Measurements from ENCODE around the gene VAT1.
A peak's percentile ranks its signal among the peaks of the same experiment; 100 is the strongest.

The VAT1 gene

DNA sequence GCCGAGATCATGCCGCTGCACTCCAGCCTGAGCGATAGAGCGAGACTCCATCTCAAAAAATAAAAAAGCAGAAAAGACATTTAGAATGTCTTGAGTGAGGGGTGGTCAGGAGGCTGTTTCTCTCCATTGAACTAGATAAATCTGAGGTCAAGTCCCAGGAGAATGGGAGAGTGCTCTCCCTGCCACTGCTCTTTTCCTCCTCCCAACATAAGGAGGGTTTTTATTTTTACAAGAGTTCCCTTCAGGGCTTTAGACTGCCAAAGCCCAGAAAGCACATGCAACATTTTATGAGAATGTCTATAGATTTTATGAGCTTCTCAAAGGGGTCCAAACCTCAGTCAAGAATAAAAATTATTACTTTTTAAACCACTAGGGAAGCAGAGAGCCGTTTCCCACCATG is 4.4 kb upstream of the VAT1 start:
- no peak for DNase-seq

DNA sequence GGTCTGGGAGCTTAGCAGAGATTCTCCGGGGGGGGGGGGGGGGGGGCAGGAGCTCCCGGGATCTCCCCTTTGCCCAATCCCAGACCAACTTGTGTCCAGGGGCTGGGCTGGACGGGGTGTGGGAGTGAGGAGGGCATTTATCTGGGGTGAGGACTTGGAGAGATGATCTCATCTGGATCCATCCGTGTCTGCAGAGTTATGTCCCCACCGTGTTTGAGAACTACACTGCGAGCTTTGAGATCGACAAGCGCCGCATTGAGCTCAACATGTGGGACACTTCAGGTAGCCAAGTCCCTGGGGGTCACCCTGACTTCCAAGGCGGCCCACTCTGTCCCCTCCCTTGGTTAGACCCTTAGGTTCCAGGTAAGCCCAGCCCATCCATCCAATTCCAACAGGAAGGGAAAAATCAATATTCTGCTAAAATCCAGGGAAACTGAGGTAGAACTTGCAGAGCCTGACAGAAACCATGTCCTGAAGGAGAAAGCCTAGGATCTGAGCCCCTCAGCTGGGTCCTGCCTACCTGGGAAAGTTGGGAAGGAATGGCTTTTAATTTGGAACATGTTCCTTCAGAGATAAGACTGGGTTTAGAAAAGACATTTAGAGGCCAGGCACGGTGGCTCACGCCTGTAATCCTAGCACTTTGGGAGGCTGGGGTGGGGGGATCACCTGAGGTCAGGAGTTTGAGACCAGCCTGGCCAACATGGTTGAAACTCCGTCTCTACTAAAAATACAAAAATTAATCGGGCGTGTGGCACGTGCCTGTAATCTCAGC is 3.8 kb upstream of the VAT1 start:
- DNase-seq = no peak

DNA sequence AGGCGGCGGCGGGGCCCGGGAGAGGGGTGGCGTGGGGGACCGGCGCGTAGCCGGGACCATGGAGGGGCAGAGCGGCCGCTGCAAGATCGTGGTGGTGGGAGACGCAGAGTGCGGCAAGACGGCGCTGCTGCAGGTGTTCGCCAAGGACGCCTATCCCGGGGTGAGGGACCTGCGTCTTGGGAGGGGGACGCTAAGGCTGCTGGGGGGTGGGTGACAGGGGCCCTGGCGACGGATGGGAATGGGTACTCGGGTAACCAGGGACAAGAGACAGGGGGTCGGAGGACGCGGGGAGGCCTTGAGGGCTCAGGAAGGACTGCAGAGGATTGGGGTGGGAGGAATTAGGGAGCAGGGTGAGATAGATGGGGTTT is 3.1 kb upstream of the VAT1 start:
- DNase-seq = no peak

DNA sequence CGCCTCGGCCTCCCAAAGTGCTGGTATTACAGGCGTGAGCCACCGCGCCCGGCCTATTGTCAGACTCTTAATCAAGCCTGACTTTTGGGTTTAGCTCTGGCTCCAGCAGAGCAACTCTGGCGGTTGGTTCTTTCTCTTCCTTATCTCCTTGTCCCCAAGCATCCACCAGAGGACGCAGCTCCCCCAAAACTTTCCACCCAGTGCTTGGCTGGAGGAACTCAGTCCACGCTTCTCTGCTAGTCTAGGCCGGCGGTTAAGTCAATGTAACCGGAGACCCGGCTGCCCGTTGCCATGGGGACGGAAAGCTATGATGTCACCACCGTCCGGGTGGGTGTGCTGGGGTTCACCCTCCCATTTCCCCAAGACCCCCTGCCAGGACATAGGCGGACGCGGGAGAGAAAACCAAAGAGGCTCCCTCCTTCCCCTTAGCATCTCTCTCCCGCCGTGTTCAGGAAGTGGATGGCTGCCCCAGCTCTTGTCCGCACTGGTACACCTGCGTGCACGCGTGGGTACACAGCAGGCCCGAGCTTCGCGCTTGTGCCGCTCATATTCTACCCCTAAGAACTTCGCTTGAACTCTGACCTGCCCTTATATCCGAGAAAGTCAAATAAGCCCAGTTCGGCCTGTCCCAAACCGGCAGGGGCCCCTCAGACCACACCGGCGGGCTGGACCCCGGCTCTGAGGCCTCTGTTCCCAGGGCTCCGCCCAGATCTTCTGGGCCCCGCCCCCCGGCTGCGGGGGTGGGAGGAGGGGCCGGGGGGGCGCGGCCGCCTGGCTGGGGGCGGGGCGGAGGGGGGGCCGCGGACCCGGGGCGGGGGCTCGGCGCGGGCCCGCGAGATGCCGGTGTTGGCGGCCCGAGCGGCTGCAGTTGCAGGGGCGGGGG is 2.5 kb upstream of the VAT1 start, which contains the start of gene RND2:
Gene RND2, plus strand, starts transcription at position 825 of the 883 bp plus-strand sequence. CDS start 117 bp downstream, outside the sequence.
- DNase-seq = peak; percentile 63 to 85 (median 76)

DNA sequence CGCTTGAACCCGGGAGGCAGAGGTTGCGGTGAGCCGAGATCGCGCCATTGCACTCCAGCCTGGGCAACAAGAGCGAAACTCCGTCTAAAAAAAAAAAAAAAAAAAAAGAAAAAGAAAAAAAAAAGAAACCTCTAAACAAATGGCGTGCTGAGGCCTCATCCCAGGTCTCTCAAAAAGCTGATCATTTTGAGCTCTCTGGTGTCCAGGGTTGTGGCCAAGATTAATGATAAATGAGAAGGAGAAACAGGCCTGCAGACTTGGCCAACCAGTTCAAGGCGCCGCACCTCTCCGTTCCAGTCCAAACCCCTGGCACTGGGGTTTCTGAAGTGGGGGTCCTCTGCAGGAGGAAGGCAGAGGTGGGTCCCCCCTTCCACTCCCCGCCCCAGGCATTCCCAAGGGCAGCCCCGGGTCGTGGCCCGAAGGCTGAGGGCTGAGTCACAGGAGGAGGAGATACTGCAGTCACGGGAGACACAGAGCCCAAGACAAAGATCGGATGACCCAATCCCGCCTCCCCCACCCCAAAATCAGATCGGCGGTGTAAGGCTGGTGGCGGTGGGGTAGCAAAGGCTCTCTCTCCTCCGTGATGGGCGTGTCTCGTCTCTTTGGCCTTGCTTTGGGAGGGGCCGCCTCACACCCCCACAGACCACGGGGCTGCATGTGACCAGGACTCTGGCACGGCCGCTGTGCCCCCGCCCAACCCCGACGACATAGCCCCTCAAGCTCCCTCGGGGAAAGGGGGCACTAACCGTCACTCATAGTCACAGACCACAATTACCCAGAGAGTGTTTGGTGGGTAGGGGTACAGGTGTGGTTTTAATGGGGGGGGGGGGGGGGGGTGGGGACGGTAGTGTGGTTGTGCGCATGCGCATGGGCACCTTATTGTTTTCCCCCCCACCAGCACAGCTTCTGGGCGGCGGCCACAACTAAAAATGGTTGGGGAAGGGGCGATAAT is 1.1 kb downstream of the VAT1 start:
- peak; percentile 22 to 60 (median 35) for DNase-seq

DNA sequence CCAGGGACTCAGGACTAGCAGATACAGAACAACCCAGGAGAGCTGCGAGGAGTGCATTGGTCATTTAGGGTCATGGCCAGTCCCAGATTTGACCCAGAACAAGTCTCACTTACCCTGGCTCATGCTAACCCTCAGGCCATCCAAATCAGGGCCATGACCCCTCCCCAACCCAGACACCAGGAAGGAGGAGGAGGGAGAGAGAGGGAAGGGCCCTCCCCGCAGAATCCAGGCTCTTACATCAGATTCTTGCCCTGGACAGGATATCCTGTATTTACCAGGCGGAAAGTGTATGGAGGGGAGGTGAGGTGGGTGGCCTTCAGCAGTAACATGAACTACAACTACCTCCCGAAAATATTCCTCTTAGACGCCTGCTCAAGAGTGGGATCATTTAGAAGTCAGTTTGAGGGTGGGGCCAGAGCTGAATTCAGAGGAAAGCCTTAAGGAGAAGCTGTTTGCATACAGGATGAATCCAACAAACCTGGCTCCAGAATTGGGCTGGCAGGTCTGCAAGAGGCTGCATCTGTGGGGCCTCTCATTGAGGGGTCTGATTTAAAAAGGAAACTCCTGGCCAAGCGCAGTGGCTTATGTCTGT is 2.1 kb downstream of the VAT1 start:
- no peak for DNase-seq

DNA sequence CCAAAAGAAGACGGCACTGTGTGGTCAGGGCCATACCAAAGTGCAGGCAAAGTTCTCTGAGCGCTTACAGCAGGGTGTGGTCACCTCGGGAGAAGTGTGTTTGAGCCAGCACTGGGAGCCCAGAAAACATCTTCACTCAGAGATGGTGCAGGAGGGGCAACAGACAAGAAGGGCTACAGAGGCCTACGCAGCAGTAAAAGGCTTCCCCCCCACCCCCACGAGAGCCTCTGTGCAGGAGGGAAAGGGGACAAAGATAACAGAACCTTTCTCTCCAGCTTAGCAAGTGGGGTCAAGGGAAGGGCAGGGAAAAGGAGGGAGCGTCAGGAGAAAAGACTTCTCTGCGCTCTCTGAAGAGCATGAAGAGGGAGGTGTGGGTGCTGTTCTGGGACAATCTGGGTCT is 2.8 kb downstream of the VAT1 start:
- no peak for DNase-seq

DNA sequence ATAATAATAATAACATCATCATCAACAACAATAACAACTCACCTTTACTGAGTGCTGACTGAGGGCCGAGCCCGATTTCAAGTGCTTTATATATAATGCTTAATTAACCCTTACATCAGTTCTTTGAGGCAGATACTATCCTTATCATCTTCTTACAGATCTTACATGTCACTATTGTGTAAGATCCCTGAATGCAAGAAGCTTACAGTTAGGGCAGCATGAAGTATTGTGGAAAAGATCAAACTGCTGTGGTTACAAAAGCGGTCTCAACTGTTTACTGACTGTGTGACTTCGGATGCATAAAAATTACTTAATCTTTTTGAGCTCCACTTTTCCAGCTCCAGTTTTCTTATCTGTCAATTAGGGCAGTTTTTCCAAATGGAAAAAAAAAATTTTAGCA is 3.3 kb downstream of the VAT1 start:
- DNase-seq = no peak

DNA sequence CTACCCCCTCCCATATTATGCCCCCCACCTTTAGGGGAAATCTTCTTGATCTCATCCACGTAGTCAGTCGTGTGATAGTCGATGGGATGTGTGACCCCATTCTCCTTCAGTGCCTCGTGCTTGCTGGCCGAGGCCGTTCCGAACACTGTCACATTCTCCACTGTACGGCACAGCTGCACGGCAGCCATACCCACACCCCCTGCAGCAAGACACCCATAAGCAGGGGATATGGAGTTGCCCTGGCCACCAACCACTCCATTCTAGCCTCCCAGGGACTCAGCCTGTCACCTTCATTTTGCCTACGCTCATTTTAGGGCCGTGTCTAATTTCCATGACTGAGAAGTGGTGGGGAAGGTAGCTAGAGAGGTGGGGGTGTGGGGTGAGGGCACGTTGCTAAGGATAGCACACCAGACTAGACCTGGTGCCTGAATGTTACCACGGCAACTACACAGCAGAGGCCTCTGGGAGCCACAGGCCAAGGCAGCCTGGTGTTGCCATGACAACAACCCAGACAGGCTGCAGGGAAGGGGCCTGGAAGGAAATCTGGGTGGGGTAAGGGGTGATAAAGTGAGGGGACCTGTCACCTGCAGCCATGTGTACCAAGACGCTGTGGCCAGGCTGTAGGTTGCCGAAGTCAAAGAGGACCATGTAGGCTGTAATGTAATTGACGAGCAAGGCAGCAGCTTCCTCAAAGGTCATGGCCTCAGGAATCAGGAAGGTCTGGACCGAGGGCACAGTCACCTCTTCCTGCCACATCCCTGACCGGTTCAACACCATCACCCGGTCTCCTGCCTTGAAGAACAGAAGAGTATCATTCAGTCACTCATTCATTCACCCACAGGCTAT is 4.0 kb downstream of the VAT1 start:
- peak in 4 of 6 experiments; percentile 15 to 35 (median 26) for DNase-seq

DNA sequence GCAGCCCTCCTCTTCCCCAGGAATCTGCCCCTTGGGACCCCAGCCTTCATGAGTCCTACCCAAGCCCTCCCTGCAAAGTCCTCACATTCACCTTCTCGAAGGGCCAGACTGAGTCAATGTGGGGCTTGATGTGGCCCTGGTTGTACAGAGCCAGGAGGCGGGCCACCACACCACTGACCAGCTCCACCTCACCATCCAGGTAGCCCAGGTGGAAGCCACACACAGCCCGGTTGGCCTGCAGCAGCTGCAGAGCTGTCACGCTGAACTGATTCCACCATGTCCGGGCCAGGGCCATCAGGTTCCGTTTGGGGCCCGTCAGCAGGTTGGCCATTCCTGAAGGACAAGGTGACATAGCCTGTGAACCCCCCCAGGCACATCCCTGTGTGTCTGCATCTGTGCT is 6.0 kb downstream of the VAT1 start:
- no peak for DNase-seq

DNA sequence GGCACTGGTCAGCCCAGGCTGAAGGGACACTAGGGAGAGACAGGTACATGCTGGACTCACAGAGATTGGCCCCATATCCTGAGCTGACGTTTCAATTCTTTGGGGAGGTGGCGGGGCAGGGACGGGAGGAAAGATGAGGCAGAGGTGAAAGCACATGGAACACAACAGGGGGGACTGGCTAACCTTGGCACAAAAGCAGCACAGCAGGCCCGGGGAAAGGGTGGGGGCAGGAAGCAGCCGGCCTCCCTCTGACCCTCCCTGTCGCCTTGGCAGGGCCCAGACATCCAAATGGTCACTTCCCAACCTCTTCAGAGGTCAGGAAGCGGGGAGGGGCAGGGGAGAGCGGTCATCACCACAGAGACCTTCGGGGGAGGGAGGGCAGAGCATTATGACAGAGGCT is 6.6 kb downstream of the VAT1 start:
- DNase-seq = no peak

DNA sequence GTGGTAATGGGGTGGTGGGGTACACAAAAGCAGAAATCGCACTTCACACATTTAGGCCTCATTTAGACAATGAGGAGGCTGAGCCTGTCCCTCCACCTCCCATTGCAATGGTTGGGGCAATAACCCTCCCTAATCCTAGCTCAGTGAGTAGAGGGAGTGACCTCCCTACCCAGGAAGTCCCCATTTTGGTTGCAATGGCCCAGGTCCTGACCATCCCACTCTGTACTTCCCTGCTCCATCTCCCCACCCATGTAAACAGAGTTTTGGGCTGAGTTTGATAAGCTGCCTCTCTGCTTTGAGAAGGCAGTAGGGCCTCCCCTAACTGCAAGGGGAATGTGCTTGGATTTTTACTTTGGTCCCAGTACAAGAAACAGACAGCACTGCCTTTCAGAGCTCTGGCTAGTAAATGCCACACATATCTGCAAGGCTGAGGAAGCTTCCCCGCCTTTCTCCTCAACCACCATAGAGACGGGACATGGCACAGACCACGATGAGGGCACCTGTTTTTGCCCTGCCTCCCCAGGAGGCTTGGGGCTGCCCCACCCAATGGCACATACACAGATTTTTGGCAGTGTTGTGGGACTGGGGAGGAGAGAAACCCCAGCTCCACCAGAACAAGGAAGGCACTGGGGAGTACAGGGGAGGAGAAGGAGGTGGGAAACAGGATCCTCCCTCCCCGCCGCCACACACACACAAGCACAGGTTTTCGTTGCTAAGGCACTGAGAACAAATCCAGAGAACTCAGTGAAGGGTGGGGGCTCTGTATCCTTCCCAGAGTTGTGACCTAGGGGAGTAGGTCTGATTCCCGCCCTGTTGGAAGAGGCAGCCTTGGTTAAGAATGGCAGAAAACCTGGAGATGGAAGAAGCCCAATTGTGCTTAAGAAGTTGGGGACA is 7.3 kb downstream of the VAT1 start:
- no peak for DNase-seq

DNA sequence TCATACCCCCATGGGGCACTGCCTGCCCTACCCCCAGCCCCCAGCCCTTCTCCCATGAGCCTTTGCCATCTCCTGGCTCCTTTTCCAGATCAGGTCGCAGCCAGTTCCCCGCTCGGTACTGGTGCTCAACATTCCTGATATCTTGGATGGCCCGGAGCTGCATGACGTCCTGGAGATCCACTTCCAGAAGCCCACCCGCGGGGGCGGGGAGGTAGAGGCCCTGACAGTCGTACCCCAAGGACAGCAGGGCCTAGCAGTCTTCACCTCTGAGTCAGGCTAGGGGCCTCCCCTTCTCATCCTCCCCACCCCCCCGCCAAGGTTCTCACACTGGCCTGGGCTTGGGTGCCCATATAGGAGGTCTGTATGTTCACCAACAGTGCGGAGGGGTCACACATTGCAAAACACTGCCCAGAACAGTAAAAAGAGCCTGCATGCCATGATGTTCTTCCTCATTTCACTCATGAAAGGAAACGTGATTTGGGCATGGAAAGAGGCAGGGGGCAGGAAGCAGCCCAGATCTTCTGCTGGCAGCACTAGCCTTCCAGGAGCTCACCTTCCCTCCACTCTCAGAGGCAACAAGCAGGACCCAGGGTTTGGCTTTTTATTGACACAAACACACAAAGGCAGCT is 8.1 kb downstream of the VAT1 start:
- no peak for DNase-seq

DNA sequence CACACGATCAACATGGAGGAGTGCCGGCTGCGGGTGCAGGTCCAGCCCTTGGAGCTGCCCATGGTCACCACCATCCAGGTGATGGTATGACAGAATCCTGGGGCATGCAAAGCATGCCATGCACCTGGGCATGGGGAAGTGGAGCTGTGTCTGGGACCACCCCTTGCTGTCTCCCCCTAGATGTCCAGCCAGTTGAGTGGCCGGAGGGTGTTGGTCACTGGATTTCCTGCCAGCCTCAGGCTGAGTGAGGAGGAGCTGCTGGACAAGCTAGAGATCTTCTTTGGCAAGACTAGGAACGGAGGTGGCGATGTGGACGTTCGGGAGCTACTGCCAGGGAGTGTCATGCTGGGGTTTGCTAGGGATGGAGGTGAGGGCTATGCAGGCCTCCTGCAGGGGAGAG is 8.9 kb downstream of the VAT1 start:
- DNase-seq = no peak

DNA sequence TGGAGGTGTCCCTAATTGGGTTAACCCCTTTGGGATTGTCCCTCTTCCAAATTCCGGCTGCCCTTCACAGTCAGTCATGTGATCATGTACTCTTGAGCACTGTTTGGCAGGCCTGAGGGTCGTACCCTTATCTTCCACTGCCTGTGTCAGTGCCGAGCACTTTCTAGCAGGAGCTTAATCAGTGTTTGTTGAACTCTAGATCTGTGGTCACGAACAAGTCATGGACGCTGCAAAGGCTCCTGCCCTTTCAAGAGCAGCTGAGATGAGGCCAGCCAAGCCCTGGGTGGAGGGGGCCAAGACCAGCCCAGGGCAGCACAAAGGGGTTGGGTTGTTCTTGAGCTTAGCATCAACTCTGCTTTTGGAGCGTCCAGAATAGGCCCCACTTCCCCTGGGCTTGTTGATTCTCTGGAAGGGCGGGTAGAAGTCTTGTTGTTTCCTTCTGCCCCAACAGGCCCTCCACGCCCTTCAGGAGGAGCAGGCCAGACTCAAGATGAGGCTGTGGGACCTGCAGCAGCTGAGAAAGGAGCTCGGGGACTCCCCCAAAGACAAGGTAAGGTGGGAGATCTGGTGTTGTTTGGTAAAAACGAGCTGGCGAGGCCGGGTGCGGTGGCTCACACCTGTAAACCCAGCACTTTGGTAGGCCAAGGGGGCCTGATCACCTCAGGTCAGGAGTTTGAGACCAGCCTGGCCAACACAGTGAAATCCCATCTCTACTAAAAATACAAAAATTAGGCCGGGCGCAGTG is 10.3 kb downstream of the VAT1 start:
- DNase-seq = no peak

DNA sequence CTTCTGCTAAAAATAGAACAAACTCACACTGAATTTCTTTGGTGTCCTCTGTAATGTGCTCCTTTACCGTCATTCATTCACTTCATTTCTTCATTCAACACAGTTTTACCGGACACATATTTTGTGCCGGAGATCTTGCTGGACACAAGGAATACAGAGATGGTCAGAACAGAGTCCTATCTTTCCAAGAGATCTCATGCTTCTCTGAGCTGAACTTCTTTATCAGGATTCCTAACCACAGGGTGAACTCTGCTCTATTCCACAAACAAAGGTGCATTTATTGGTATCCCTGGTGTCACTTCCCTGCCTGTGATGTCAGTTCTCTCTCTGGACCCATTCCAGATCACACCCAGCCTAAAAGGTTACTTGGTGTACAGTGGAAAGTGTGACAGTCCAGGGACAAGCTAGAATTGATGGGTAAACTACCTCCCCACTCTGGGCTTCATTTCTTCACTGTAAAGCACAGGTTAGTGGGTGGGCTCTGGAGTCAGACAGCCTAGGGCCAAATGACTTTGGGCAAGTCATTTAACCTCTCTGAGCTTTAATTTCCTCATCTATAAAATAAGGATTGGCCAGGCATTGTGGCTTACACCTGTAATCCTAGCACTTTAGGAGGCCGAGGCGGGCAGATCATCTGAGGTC is 11.4 kb downstream of the VAT1 start:
- DNase-seq = no peak

DNA sequence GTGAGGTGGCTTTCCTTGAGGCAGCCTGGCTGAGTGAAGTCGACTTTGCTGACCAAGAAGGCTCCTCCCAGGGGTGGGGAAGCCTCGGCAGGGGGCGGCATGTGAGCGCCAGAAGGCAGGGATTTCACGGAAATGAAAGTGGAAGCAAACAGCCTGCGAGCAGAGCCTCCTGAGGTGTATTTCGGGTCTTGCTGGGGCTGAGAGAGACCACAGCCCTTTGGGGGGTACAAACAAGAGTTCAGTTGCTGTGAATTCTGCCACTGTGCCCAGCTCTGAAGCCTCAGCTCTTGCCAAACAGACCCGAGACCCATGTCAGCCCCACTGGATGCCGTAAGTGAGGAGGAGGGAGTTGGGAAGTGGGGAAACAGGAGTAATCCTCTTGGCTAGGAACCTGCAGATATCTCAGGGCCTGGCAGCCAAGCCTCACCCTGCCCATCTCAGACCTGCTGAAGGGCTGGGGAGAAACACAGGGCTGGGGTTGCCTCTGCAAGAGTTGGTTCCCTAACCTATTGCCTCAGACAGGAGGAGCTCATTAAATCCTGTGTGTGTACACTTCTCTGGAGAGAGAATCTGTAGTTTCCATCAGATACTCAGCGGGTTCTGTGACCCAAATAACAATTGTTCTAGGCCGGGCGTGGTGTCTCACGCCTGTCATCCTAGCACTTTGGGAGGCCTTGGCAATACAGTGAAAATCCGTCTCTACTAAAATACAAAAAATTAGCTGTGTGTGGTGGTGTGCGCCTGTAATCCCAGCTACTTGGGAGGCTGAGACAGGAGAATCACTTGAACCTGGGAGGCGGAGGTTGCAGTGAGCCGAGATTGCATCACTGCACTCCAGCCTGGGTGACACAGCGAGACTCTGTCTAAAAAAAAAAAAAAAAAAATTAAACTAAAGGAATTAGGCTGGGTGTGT is 15.3 kb downstream of the VAT1 start, which contains the start of gene IFI35:
Gene IFI35, plus strand, starts transcription at position 146 of the 913 bp plus-strand sequence. Its CDS starts 164 bp downstream, at position 310.
- DNase-seq = peak; percentile 67 to 81 (median 75)
